ENCODE data around the gene ILF2.

DNA sequence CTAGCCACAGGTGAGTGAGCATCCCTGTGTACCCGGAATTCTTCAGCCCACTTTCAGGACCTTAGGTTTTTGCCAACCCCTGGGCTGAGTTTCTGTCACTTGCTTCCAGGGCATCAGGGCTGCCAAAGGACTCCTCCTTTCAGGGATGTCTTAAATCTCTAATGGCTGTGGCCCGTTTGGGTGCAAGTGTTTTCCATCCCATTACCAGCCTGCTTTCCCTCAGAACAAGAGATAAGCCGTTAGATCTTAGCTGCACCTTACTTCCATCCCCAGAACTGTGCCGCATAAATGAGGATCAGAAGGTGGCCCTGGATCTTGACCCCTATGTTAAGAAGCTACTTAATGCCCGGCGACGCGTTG, 11.6 kb downstream of the ILF2 start:
- TF ChIP-seq, protein P1, sequence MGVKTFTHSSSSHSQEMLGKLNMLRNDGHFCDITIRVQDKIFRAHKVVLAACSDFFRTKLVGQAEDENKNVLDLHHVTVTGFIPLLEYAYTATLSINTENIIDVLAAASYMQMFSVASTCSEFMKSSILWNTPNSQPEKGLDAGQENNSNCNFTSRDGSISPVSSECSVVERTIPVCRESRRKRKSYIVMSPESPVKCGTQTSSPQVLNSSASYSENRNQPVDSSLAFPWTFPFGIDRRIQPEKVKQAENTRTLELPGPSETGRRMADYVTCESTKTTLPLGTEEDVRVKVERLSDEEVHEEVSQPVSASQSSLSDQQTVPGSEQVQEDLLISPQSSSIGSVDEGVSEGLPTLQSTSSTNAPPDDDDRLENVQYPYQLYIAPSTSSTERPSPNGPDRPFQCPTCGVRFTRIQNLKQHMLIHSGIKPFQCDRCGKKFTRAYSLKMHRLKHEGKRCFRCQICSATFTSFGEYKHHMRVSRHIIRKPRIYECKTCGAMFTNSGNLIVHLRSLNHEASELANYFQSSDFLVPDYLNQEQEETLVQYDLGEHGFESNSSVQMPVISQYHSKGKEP (CRISPR knock-in tag; IDR thresholded peaks at IDR 0.05), result no peak
- TF ChIP-seq DR1 (CRISPR knock-in tag; IDR thresholded peaks at IDR 0.05) (no peak), POLR2A (IDR thresholded peaks at IDR 0.05; ENCODE audit: insufficient read depth in 1 of 2, low read depth in 2 of 2, low read length in 2 of 2) (no peak), MEIS2 (CRISPR knock-in tag; IDR thresholded peaks at IDR 0.05) (no peak), POLR2AphosphoS5 (IDR thresholded peaks at IDR 0.05; ENCODE audit: low read depth, low read length) (no peak)
- TF ChIP-seq, protein P2, sequence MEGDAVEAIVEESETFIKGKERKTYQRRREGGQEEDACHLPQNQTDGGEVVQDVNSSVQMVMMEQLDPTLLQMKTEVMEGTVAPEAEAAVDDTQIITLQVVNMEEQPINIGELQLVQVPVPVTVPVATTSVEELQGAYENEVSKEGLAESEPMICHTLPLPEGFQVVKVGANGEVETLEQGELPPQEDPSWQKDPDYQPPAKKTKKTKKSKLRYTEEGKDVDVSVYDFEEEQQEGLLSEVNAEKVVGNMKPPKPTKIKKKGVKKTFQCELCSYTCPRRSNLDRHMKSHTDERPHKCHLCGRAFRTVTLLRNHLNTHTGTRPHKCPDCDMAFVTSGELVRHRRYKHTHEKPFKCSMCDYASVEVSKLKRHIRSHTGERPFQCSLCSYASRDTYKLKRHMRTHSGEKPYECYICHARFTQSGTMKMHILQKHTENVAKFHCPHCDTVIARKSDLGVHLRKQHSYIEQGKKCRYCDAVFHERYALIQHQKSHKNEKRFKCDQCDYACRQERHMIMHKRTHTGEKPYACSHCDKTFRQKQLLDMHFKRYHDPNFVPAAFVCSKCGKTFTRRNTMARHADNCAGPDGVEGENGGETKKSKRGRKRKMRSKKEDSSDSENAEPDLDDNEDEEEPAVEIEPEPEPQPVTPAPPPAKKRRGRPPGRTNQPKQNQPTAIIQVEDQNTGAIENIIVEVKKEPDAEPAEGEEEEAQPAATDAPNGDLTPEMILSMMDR (CRISPR knock-in tag; IDR thresholded peaks at IDR 0.05), result no peak
